K562 (cell line): ENCODE results near the gene NR6A1. TPM values are rescaled to one million over a fixed set of nuclear protein-coding genes. Genes with fewer than 3 reads are reported as not detected.
A peak's percentile ranks its signal among the peaks of the same experiment; 100 is the strongest.

ENCODE experiments used
- CCAR2 ChIP-seq: fragments of 200-400 bp; formaldehyde crosslinking; IDR thresholded peaks from 2 replicates; pipeline ENCODE4 v1.6.1; 2017; ENCODE audit warnings: mild to moderate bottlenecking, low read depth, low read length
- HLTF ChIP-seq: fragments of 450-650 bp; IDR thresholded peaks from 2 replicates; pipeline ENCODE4 v1.6.1; 2016
- NBN ChIP-seq: fragments of 450-650 bp; IDR thresholded peaks from 2 replicates; pipeline ENCODE4 v1.6.1; 2016; ENCODE audit warnings: low read depth, mild to moderate bottlenecking
- NFE2 ChIP-seq: IDR thresholded peaks from 2 replicates; pipeline ENCODE4 v1.6.1; 2014; ENCODE audit warnings: antibody characterized with exemption, low read depth
- SMARCA4 ChIP-seq: fragments of 450-650 bp; IDR thresholded peaks from 2 replicates; pipeline ENCODE4 v1.6.1; 2016
- STAT5A ChIP-seq: IDR thresholded peaks from 2 replicates; pipeline ENCODE4 v1.6.1; 2012; ENCODE audit warnings: low read length, inconsistent platforms, borderline replicate concordance
- polyA plus RNA-seq, 8 experiments: library from polyadenylated mRNA; depleted of rRNA in 4 of 8; stranded (reverse) in 5 of 8; unstranded in 3 of 8; fragments of >200 nt; fragmentation: Nextera tagmentation in 2 of 8; fragmentation: Illumina TruSeq in 1 of 8; extraction: Ambion mirVana in 2 of 8; extraction: Trizol in 1 of 8; gene quantifications; 2 replicates each; pipeline versions ENCODE4 v1.2.1 to v1.2.3, GENCODE V29; 2011 to 2014; ENCODE audit warnings: inconsistent platforms in 1 of 8, missing spikeins in 1 of 8
- total RNA-seq, 7 experiments: library from RNA; depleted of rRNA in 6 of 7; stranded (reverse); fragments of >200 nt in 6 of 7; fragmentation: Illumina TruSeq in 2 of 7; extraction: Trizol in 2 of 7; gene quantifications; 2 replicates each; pipeline versions ENCODE4 v1.2.1 to v1.2.3, GENCODE V29; 2011 to 2021; ENCODE audit warnings: low replicate concordance in 1 of 7
- TF ChIP-seq, protein P1 (sequence below), 2 experiments: IDR thresholded peaks; 2 replicates each; pipeline ENCODE4 v1.6.1; 2012; ENCODE audit warnings: improper control_type of control experiment in 2 of 2, low read depth in 2 of 2, low read length in 2 of 2, borderline replicate concordance in 1 of 2
- TF ChIP-seq, protein P2 (sequence below): fragments of 450-650 bp; IDR thresholded peaks from 2 replicates; pipeline ENCODE4 v1.6.1; 2016
- TF ChIP-seq, protein P3 (sequence below): fragments of 450-650 bp; IDR thresholded peaks from 2 replicates; pipeline ENCODE4 v1.6.1; 2016; ENCODE audit warnings: mild to moderate bottlenecking, moderate library complexity
- TF ChIP-seq, protein P4 (sequence below): IDR thresholded peaks from 2 replicates; pipeline ENCODE4 v1.6.1; 2012; ENCODE audit warnings: low read depth, low read length, improper control_type of control experiment, borderline replicate concordance

NR6A1 gene
- total and polyA plus RNA-seq, 9 of the 15 experiments (the other 6 are each of a cell fraction or from before 2014, with no cell fraction given), result 9.7 to 55.4 (median 28.3) TPM

DNA sequence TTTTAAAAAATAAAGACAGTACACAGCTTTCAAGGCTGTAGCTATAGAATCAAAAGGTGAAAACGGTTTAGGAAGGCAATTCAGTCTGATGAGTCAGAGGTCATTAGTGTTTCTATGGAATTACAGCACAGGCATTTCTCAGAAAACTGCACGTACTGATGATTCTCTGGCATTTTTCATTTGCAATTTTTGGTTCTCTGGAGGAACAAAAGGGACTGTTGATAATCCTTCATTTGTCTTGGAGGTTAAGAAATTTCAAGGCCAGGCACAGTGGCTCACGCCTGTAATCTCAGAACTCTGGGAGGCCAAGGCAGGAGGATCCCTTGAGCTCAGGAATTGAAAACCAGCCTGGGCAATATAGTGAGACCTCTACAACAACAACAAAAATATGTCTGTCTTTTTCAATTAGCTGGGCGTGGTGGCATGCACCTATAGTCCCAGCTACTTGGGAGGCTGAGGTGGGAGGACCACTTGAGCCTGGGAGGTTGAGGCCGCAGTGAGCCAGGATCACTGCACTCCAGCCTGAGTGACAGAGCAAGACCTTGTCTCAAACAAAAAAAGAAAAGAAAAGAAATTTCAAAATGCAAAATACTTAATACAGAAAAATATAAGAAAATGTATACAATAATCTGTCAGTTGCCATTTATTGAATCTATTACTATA, 27.3 kb downstream of the NR6A1 start (continued):
- TF ChIP-seq, protein P1, sequence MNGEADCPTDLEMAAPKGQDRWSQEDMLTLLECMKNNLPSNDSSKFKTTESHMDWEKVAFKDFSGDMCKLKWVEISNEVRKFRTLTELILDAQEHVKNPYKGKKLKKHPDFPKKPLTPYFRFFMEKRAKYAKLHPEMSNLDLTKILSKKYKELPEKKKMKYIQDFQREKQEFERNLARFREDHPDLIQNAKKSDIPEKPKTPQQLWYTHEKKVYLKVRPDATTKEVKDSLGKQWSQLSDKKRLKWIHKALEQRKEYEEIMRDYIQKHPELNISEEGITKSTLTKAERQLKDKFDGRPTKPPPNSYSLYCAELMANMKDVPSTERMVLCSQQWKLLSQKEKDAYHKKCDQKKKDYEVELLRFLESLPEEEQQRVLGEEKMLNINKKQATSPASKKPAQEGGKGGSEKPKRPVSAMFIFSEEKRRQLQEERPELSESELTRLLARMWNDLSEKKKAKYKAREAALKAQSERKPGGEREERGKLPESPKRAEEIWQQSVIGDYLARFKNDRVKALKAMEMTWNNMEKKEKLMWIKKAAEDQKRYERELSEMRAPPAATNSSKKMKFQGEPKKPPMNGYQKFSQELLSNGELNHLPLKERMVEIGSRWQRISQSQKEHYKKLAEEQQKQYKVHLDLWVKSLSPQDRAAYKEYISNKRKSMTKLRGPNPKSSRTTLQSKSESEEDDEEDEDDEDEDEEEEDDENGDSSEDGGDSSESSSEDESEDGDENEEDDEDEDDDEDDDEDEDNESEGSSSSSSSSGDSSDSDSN (IDR thresholded peaks at IDR 0.05; ENCODE audit: borderline replicate concordance in 1 of 2, low read depth in 2 of 2, low read length in 2 of 2), result 0 out of 4 replicates have a peak, but pooled peaks of 1 of the 2 experiments have one; percentile 48
- TF ChIP-seq STAT5A, result peak; percentile 85
- TF ChIP-seq SMARCA4, result peak; percentile 83
- TF ChIP-seq, protein P2, sequence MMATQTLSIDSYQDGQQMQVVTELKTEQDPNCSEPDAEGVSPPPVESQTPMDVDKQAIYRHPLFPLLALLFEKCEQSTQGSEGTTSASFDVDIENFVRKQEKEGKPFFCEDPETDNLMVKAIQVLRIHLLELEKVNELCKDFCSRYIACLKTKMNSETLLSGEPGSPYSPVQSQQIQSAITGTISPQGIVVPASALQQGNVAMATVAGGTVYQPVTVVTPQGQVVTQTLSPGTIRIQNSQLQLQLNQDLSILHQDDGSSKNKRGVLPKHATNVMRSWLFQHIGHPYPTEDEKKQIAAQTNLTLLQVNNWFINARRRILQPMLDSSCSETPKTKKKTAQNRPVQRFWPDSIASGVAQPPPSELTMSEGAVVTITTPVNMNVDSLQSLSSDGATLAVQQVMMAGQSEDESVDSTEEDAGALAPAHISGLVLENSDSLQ, result peak; percentile 51
- TF ChIP-seq, protein P3, sequence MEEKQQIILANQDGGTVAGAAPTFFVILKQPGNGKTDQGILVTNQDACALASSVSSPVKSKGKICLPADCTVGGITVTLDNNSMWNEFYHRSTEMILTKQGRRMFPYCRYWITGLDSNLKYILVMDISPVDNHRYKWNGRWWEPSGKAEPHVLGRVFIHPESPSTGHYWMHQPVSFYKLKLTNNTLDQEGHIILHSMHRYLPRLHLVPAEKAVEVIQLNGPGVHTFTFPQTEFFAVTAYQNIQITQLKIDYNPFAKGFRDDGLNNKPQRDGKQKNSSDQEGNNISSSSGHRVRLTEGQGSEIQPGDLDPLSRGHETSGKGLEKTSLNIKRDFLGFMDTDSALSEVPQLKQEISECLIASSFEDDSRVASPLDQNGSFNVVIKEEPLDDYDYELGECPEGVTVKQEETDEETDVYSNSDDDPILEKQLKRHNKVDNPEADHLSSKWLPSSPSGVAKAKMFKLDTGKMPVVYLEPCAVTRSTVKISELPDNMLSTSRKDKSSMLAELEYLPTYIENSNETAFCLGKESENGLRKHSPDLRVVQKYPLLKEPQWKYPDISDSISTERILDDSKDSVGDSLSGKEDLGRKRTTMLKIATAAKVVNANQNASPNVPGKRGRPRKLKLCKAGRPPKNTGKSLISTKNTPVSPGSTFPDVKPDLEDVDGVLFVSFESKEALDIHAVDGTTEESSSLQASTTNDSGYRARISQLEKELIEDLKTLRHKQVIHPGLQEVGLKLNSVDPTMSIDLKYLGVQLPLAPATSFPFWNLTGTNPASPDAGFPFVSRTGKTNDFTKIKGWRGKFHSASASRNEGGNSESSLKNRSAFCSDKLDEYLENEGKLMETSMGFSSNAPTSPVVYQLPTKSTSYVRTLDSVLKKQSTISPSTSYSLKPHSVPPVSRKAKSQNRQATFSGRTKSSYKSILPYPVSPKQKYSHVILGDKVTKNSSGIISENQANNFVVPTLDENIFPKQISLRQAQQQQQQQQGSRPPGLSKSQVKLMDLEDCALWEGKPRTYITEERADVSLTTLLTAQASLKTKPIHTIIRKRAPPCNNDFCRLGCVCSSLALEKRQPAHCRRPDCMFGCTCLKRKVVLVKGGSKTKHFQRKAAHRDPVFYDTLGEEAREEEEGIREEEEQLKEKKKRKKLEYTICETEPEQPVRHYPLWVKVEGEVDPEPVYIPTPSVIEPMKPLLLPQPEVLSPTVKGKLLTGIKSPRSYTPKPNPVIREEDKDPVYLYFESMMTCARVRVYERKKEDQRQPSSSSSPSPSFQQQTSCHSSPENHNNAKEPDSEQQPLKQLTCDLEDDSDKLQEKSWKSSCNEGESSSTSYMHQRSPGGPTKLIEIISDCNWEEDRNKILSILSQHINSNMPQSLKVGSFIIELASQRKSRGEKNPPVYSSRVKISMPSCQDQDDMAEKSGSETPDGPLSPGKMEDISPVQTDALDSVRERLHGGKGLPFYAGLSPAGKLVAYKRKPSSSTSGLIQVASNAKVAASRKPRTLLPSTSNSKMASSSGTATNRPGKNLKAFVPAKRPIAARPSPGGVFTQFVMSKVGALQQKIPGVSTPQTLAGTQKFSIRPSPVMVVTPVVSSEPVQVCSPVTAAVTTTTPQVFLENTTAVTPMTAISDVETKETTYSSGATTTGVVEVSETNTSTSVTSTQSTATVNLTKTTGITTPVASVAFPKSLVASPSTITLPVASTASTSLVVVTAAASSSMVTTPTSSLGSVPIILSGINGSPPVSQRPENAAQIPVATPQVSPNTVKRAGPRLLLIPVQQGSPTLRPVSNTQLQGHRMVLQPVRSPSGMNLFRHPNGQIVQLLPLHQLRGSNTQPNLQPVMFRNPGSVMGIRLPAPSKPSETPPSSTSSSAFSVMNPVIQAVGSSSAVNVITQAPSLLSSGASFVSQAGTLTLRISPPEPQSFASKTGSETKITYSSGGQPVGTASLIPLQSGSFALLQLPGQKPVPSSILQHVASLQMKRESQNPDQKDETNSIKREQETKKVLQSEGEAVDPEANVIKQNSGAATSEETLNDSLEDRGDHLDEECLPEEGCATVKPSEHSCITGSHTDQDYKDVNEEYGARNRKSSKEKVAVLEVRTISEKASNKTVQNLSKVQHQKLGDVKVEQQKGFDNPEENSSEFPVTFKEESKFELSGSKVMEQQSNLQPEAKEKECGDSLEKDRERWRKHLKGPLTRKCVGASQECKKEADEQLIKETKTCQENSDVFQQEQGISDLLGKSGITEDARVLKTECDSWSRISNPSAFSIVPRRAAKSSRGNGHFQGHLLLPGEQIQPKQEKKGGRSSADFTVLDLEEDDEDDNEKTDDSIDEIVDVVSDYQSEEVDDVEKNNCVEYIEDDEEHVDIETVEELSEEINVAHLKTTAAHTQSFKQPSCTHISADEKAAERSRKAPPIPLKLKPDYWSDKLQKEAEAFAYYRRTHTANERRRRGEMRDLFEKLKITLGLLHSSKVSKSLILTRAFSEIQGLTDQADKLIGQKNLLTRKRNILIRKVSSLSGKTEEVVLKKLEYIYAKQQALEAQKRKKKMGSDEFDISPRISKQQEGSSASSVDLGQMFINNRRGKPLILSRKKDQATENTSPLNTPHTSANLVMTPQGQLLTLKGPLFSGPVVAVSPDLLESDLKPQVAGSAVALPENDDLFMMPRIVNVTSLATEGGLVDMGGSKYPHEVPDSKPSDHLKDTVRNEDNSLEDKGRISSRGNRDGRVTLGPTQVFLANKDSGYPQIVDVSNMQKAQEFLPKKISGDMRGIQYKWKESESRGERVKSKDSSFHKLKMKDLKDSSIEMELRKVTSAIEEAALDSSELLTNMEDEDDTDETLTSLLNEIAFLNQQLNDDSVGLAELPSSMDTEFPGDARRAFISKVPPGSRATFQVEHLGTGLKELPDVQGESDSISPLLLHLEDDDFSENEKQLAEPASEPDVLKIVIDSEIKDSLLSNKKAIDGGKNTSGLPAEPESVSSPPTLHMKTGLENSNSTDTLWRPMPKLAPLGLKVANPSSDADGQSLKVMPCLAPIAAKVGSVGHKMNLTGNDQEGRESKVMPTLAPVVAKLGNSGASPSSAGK, result no peak
- 0 out of 2 replicates have a peak, but pooled peaks have one; percentile 58 for TF ChIP-seq HLTF
- no peak for TF ChIP-seq CCAR2
- TF ChIP-seq NBN, result peak; percentile 49; the same call in 1 of the 2 replicates
- peak; percentile 47; the same call in 1 of the 2 replicates for TF ChIP-seq NFE2
- TF ChIP-seq, protein P4, sequence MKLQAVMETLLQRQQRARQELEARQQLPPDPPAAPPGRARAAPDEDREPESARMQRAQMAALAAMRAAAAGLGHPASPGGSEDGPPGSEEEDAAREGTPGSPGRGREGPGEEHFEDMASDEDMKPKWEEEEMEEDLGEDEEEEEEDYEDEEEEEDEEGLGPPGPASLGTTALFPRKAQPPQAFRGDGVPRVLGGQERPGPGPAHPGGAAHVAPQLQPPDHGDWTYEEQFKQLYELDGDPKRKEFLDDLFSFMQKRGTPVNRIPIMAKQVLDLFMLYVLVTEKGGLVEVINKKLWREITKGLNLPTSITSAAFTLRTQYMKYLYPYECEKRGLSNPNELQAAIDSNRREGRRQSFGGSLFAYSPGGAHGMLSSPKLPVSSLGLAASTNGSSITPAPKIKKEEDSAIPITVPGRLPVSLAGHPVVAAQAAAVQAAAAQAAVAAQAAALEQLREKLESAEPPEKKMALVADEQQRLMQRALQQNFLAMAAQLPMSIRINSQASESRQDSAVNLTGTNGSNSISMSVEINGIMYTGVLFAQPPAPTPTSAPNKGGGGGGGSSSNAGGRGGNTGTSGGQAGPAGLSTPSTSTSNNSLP, result peak; percentile 69; the same call in 1 of the 2 replicates
